HepG2 (cell line): ENCODE data around the gene PAFAH1B1. TPM values are rescaled to one million over a fixed set of nuclear protein-coding genes. Genes with fewer than 3 reads are reported as not detected.

Source experiments
- ATAC-seq: fragments of 200-7000 bp; cut with Tn5 transposase; 3 replicates; pipeline ENCODE4 v1.9.1; 2020; ENCODE audit warnings: mild to moderate bottlenecking, moderate library complexity
- BruUV-seq: library from RNA; stranded (reverse); fragments of 400-500 nt; replicated peaks from 2 replicates; lab custom pipeline; 2021; lab: Mats Ljungman, UMichigan
- CTCF ChIA-PET: fragments of 300-600 bp; formaldehyde crosslinking; extraction: SDS; loops from one replicate; lab custom pipeline; 2021; ENCODE audit warnings: low total read pairs, inconsistent platforms, low intra/inter-chr PET ratio; lab: Yijun Ruan, JAX
- POLR2A ChIA-PET: fragments of 350-600 bp; sonication (Branson Sonifier 250); formaldehyde crosslinking; loops from one replicate; lab custom pipeline; 2020; ENCODE audit warnings: antibody characterized with exemption, inconsistent platforms; lab: Yijun Ruan, JAX
- DNase-seq: peaks from one replicate; pipeline ENCODE4 v3.0.0-alpha.2; 2015; ENCODE audit warnings: low spot score
- FAIRE-seq: peaks from 3 replicates; lab custom pipeline; 2011; peaks lifted over from hg19 to GRCh38; lab: Jason Lieb, UNC
- H2AFZ ChIP-seq: one replicate; pipeline ENCODE4 v1.6.1; 2011; ENCODE audit warnings: low read length, inconsistent platforms
- H3K27ac ChIP-seq: fragments of 300-600 bp; 3 replicates; pipeline ENCODE4 v1.8.0; 2011; ENCODE audit warnings: mixed run types, mild to moderate bottlenecking, mixed read lengths, low read length, inconsistent platforms; ENCODE audit not compliant: insufficient read depth; ENCODE audit errors: extremely low read length
- H3K27me3 ChIP-seq, 2 experiments: fragments of 200-600 bp in 1 of 2; 2 replicates in 1 of 2; 3 replicates in 1 of 2; pipeline versions ENCODE4 v1.6.0 to v1.8.0; 2011; ENCODE audit warnings: low read length in 2 of 2, mild to moderate bottlenecking in 2 of 2, moderate library complexity in 2 of 2, inconsistent platforms in 1 of 2; ENCODE audit not compliant: insufficient read depth in 2 of 2, control insufficient read depth in 1 of 2
- H3K36me3 ChIP-seq, 2 experiments: fragments of 200-600 bp in 1 of 2; replicated peaks in 1 of 2; 2 replicates in 1 of 2; 3 replicates in 1 of 2; pipeline versions ENCODE4 v1.5.1 to v1.8.0; 2011; ENCODE audit warnings: low read length in 2 of 2, inconsistent platforms in 1 of 2; ENCODE audit not compliant: insufficient read depth in 2 of 2, control insufficient read depth in 1 of 2
- H3K4me1 ChIP-seq: 2 replicates; pipeline ENCODE4 v1.5.1; 2012; ENCODE audit warnings: low read length, inconsistent platforms; ENCODE audit not compliant: insufficient read depth
- H3K4me2 ChIP-seq: 2 replicates; pipeline ENCODE4 v1.6.0; 2011; ENCODE audit warnings: low read depth, low read length, inconsistent platforms
- H3K4me3 ChIP-seq, 3 experiments: fragments of 200-600 bp in 1 of 3; sonication (generic), shearing (Covaris generic) in 1 of 3; replicated peaks in 1 of 3; 2 replicates each; pipeline ENCODE4 v1.5.1; 2011 to 2016; ENCODE audit warnings: low read length in 3 of 3, inconsistent platforms in 2 of 3, low read depth in 2 of 3, mild to moderate bottlenecking in 2 of 3, control low read depth in 1 of 3, mixed read lengths in 1 of 3; ENCODE audit not compliant: insufficient read depth in 1 of 3
- H3K79me2 ChIP-seq: one replicate; pipeline ENCODE4 v1.6.1; 2011; ENCODE audit warnings: low read length, inconsistent platforms; ENCODE audit not compliant: insufficient read depth
- H3K9ac ChIP-seq: 2 replicates; pipeline ENCODE4 v1.6.0; 2011; ENCODE audit warnings: mild to moderate bottlenecking, low read depth, low read length, inconsistent platforms; ENCODE audit not compliant: insufficient read depth
- H3K9me3 ChIP-seq: 2 replicates; pipeline ENCODE4 v1.5.1; 2012; ENCODE audit warnings: mild to moderate bottlenecking, low read length
- H4K20me1 ChIP-seq: 2 replicates; pipeline ENCODE4 v1.6.0; 2011; ENCODE audit warnings: inconsistent platforms, mild to moderate bottlenecking, low read length, moderate library complexity; ENCODE audit not compliant: insufficient read depth
- EP300 ChIP-seq, 3 experiments: sonication (generic) in 1 of 3; formaldehyde crosslinking in 1 of 3; IDR thresholded peaks; 2 replicates each; pipeline versions ENCODE4 v1.5.1 to v1.6.1; 2011 to 2020; ENCODE audit warnings: low read depth in 2 of 3, low read length in 2 of 3, borderline replicate concordance in 1 of 3, improper control_type of control experiment in 1 of 3, mild to moderate bottlenecking in 1 of 3, missing genetic modification reagents in 1 of 3, moderate library complexity in 1 of 3
- RBM22 ChIP-seq: fragments of 200-400 bp; formaldehyde crosslinking; optimal IDR thresholded peaks from 2 replicates; pipeline ENCODE3; 2017; ENCODE audit warnings: mild to moderate bottlenecking, low read length, moderate library complexity
- SOX5 ChIP-seq: IDR thresholded peaks from 2 replicates; pipeline ENCODE4 v1.6.1; 2016; ENCODE audit warnings: borderline replicate concordance
- ZFP1 ChIP-seq: IDR thresholded peaks from 2 replicates; pipeline ENCODE4 v1.6.1; 2016
- ZNF354B ChIP-seq: sonication (generic); formaldehyde crosslinking; IDR thresholded peaks from 2 replicates; pipeline ENCODE4 v1.8.0; 2022; ENCODE audit warnings: mild to moderate bottlenecking, missing genetic modification reagents
- ZNF749 ChIP-seq: sonication (generic); formaldehyde crosslinking; IDR thresholded peaks from 2 replicates; pipeline ENCODE4 v1.8.0; 2022; ENCODE audit warnings: mild to moderate bottlenecking, missing genetic modification reagents, moderate library complexity, borderline replicate concordance
- WGBS: methylation state at CpG from one replicate; pipeline ENCODE4 v1.1.6; 2017; ENCODE audit warnings: low lambda C conversion rate; 5-methylcytosine and 5-hydroxymethylcytosine counted together
- in situ Hi-C: cut with HindIII; loops from 2 replicates; pipeline ENCODE4 v1.10.0; 2017; ENCODE audit warnings: low pct_unique_long_range_greater_than_20kb; ENCODE audit not compliant: extremely low pct_ligation_motif_present
- intact Hi-C: fragments of 100-400 bp; cut with micrococcal nuclease; formaldehyde crosslinking; loops from one replicate; pipeline ENCODE4 v1.10.0; 2022; ENCODE audit not compliant: unreplicated experiment
- polyA plus RNA-seq, 8 experiments: library from polyadenylated mRNA; depleted of rRNA in 3 of 8; stranded (reverse) in 7 of 8; unstranded in 1 of 8; fragments of >200 nt; fragmentation: Illumina TruSeq in 4 of 8; extraction: Trizol in 4 of 8; gene quantifications; 2 replicates each; pipeline versions ENCODE4 v1.2.1 to v1.2.3, GENCODE V29; 2011 to 2016; ENCODE audit warnings: low read depth in 4 of 8, missing spikeins in 1 of 8, mixed read lengths in 1 of 8; ENCODE audit not compliant: insufficient read depth in 1 of 8
- total RNA-seq, 5 experiments: library from RNA; depleted of rRNA; stranded (reverse); fragments of >200 nt; fragmentation: Illumina TruSeq; extraction: Trizol; gene quantifications; 2 replicates each; pipeline ENCODE4 v1.2.3, GENCODE V29; 2016; ENCODE audit warnings: low read depth in 1 of 5
- TF ChIP-seq, protein P1 (sequence below): sonication (generic); formaldehyde crosslinking; IDR thresholded peaks from 2 replicates; pipeline ENCODE4 v1.5.0; 2020; ENCODE audit warnings: missing genetic modification reagents
- TF ChIP-seq, protein P2 (sequence below): sonication (generic); formaldehyde crosslinking; IDR thresholded peaks from 2 replicates; pipeline ENCODE4 v1.4.0; 2020; ENCODE audit warnings: missing genetic modification reagents
- TF ChIP-seq, protein P3 (sequence below): sonication (generic); formaldehyde crosslinking; IDR thresholded peaks from 2 replicates; pipeline ENCODE4 v1.4.0; 2020; ENCODE audit warnings: missing genetic modification reagents, borderline replicate concordance

Gene PAFAH1B1
- total and polyA plus RNA-seq, 2 of the 13 experiments (the other 11 are each of a cell fraction or from before 2014, with no cell fraction given), result 46.0 to 64.9 TPM

DNA sequence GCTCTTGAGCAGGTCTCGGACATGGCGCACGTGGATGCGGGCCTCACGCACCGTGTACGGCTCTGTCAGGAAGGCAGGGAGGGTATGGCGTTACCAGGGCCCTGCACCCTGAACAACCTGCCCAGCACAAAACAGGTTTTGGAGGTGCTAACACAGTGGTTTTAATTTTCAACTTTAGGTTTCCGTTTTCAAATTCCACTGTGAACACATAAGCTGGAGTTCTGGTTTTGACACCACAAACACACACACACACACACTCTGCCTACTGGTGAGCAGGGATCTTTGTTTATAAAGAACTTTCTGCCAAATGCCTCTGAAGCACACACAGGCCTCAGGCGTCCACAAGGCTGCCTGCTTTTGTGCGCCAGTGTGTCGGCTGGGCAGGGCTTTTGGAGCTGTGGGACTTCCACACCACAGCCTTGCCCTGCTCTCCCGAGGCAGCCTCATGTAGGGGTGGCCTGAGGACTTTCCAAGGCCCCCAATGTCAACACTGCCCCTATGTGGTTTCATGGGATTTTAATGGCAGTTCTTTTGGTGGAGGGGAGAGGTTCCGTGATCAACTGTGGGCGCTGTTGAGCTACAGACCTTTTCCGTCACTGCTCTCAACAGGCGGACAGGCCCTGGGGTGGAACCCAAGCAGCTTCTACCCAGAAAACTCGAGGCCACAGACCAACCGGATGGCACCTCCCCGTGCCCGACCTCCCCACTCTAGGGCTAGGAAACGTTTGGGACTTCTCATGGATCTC is 108.7 kb downstream of the PAFAH1B1 start:
- Histone ChIP-seq H3K36me3 (peaks cover 35 to 75% of the 10 kb centered on the region in 2 experiments), H3K27me3 (no peaks in the 10 kb centered on the region), H3K4me2 (no peak overlapping the region), H3K4me1 (peaks cover 22% of the 10 kb centered on the region), H3K9me3 (no peaks in the 10 kb centered on the region), H3K4me3 (no peak overlapping the region), H2AFZ (no peak overlapping the region), H3K79me2 (peaks cover 25% of the 10 kb centered on the region), H4K20me1 (peaks cover 24% of the 10 kb centered on the region), H3K27ac (no peak overlapping the region), H3K9ac (no peak overlapping the region)
- in situ Hi-C loops, result no loop called here
- intact Hi-C loops, result no loop called here
- DNase-seq, result no peak
- ChIA-PET POLR2A (interaction anchor here (2.4 kb wide), 1 partner anchor 8 kb away, joined by 11 read pairs; no protein-coding TSS in a partner anchor), CTCF (no interaction called here)
- BruUV-seq, result no TSS peak
- ATAC-seq, result no peak
- no peak for TF ChIP-seq SOX5 (CRISPR knock-in tag)
- no peak for TF ChIP-seq ZFP1 (CRISPR knock-in tag)
- TF ChIP-seq, protein P1, sequence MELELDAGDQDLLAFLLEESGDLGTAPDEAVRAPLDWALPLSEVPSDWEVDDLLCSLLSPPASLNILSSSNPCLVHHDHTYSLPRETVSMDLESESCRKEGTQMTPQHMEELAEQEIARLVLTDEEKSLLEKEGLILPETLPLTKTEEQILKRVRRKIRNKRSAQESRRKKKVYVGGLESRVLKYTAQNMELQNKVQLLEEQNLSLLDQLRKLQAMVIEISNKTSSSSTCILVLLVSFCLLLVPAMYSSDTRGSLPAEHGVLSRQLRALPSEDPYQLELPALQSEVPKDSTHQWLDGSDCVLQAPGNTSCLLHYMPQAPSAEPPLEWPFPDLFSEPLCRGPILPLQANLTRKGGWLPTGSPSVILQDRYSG (CRISPR knock-in tag), result no peak
- no peak for TF ChIP-seq ZNF354B (CRISPR knock-in tag)
- TF ChIP-seq, protein P2, sequence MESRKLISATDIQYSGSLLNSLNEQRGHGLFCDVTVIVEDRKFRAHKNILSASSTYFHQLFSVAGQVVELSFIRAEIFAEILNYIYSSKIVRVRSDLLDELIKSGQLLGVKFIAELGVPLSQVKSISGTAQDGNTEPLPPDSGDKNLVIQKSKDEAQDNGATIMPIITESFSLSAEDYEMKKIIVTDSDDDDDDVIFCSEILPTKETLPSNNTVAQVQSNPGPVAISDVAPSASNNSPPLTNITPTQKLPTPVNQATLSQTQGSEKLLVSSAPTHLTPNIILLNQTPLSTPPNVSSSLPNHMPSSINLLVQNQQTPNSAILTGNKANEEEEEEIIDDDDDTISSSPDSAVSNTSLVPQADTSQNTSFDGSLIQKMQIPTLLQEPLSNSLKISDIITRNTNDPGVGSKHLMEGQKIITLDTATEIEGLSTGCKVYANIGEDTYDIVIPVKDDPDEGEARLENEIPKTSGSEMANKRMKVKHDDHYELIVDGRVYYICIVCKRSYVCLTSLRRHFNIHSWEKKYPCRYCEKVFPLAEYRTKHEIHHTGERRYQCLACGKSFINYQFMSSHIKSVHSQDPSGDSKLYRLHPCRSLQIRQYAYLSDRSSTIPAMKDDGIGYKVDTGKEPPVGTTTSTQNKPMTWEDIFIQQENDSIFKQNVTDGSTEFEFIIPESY (CRISPR knock-in tag), result peak; percentile 87
- no peak for TF ChIP-seq ZNF749 (CRISPR knock-in tag)
- no peak for TF ChIP-seq EP300 (IDR thresholded peaks at IDR 0.05; ENCODE audit: low read depth in 2 of 2, low read length in 2 of 2)
- TF ChIP-seq EP300 (CRISPR knock-in tag; IDR thresholded peaks at IDR 0.05; ENCODE audit: borderline replicate concordance), result no peak
- peak; percentile 56 for TF ChIP-seq RBM22
- TF ChIP-seq, protein P3, sequence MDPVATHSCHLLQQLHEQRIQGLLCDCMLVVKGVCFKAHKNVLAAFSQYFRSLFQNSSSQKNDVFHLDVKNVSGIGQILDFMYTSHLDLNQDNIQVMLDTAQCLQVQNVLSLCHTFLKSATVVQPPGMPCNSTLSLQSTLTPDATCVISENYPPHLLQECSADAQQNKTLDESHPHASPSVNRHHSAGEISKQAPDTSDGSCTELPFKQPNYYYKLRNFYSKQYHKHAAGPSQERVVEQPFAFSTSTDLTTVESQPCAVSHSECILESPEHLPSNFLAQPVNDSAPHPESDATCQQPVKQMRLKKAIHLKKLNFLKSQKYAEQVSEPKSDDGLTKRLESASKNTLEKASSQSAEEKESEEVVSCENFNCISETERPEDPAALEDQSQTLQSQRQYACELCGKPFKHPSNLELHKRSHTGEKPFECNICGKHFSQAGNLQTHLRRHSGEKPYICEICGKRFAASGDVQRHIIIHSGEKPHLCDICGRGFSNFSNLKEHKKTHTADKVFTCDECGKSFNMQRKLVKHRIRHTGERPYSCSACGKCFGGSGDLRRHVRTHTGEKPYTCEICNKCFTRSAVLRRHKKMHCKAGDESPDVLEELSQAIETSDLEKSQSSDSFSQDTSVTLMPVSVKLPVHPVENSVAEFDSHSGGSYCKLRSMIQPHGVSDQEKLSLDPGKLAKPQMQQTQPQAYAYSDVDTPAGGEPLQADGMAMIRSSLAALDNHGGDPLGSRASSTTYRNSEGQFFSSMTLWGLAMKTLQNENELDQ (CRISPR knock-in tag), result no peak
- FAIRE-seq, result no peak
- 97% methylated on average over 13 of the region's 22 CpGs for WGBS
